Measurements from ENCODE around the gene TACC2. TPM values are rescaled to one million over a fixed set of nuclear protein-coding genes. Genes with fewer than 3 reads are reported as not detected.

TACC2 gene
- total and polyA plus RNA-seq, 2 experiments from 2014 or later = 4.3 to 16.7 TPM

- Histone ChIP-seq H2AFZ (no peak overlapping the region), H3K4me3 (no peak overlapping the region), H3K4me2 (ENCODE audit: unreplicated experiment) (no peak overlapping the region), H3K9ac (no peak overlapping the region), H3K9me2 (ENCODE audit: insufficient read depth) (no peaks in the 10 kb centered on the region), H3K4me1 (ENCODE audit: insufficient read depth) (no peaks in the 10 kb centered on the region), H3K9me3 (ENCODE audit: low read depth) (no peaks in the 10 kb centered on the region), H3F3A (ENCODE audit: insufficient read depth) (no peaks in the 10 kb centered on the region), H4K20me1 (ENCODE audit: insufficient read depth) (no peaks in the 10 kb centered on the region), H3K27ac (no peak overlapping the region), H3K36me3 (ENCODE audit: low read depth) (no peaks in the 10 kb centered on the region), H3K79me2 (ENCODE audit: insufficient read depth) (no peaks in the 10 kb centered on the region), H3K27me3 (replicated peaks; ENCODE audit: insufficient read depth) (no peaks in the 10 kb centered on the region)
- in situ Hi-C loops (cut with MboI) = no loop called here
- TF ChIP-seq EZH2phosphoT487 (IDR thresholded peaks at IDR 0.05; ENCODE audit: insufficient read depth, low read depth) (no peak), EZH2 (IDR thresholded peaks at IDR 0.05; ENCODE audit: insufficient read depth, poor library complexity, severe bottlenecking) (no peak)
- 84 to 85% methylated on average over 13 of the region's 13 CpGs for whole genome bisulfite sequencing, 2 experiments (ENCODE audit: low coverage in 1 of 2, low lambda C conversion rate in 2 of 2, missing lambda C conversion rate in 2 of 2)
- no peak for DNase-seq
These were observed 208.8 kb downstream of the TACC2 start for GRCh38 chr10:122197611-122198222.

- WGBS, 2 experiments (ENCODE audit: low coverage in 1 of 2, low lambda C conversion rate in 2 of 2, missing lambda C conversion rate in 2 of 2) = 91 to 92% methylated on average over 12 of the region's 12 CpGs
- H3K36me3 ChIP-seq (ENCODE audit: low read depth) = no peaks in the 10 kb centered on the region
- H3K9me2 ChIP-seq (ENCODE audit: insufficient read depth) = no peaks in the 10 kb centered on the region
- no peak for TF ChIP-seq EZH2phosphoT487 (IDR thresholded peaks at IDR 0.05; ENCODE audit: insufficient read depth, low read depth)
- TF ChIP-seq EZH2 (IDR thresholded peaks at IDR 0.05; ENCODE audit: insufficient read depth, poor library complexity, severe bottlenecking) = no peak
- in situ Hi-C loops (cut with MboI) = no loop called here
- H3K27ac ChIP-seq = no peak overlapping the region
- no peak for DNase-seq
- no peaks in the 10 kb centered on the region for H3K9me3 ChIP-seq (ENCODE audit: low read depth)
- H3K9ac ChIP-seq = no peak overlapping the region
- no peaks in the 10 kb centered on the region for H4K20me1 ChIP-seq (ENCODE audit: insufficient read depth)
- H3K4me2 ChIP-seq (ENCODE audit: unreplicated experiment) = no peak overlapping the region
- no peaks in the 10 kb centered on the region for H3K27me3 ChIP-seq (replicated peaks; ENCODE audit: insufficient read depth)
- H3K79me2 ChIP-seq (ENCODE audit: insufficient read depth) = no peaks in the 10 kb centered on the region
- H2AFZ ChIP-seq = no peak overlapping the region
- no peak overlapping the region for H3K4me3 ChIP-seq
- H3F3A ChIP-seq (ENCODE audit: insufficient read depth) = no peaks in the 10 kb centered on the region
- H3K4me1 ChIP-seq (ENCODE audit: insufficient read depth) = no peaks in the 10 kb centered on the region
These were observed 209.7 kb downstream of the TACC2 start for GRCh38 chr10:122198631-122199030.

- 85 to 87% methylated on average over 9 of the region's 9 CpGs for WGBS, 2 experiments (ENCODE audit: low coverage in 1 of 2, low lambda C conversion rate in 2 of 2, missing lambda C conversion rate in 2 of 2)
- no peak for DNase-seq
- Histone ChIP-seq H3K4me1 (ENCODE audit: insufficient read depth) (no peaks in the 10 kb centered on the region), H3K4me3 (no peak overlapping the region), H3F3A (ENCODE audit: insufficient read depth) (no peaks in the 10 kb centered on the region), H3K9ac (no peak overlapping the region), H3K9me3 (ENCODE audit: low read depth) (no peaks in the 10 kb centered on the region), H3K4me2 (ENCODE audit: unreplicated experiment) (no peak overlapping the region), H3K79me2 (ENCODE audit: insufficient read depth) (no peaks in the 10 kb centered on the region), H3K9me2 (ENCODE audit: insufficient read depth) (no peaks in the 10 kb centered on the region), H4K20me1 (ENCODE audit: insufficient read depth) (no peaks in the 10 kb centered on the region), H3K27ac (no peak overlapping the region), H3K27me3 (replicated peaks; ENCODE audit: insufficient read depth) (no peaks in the 10 kb centered on the region), H3K36me3 (ENCODE audit: low read depth) (no peaks in the 10 kb centered on the region), H2AFZ (no peak overlapping the region)
- no peak for TF ChIP-seq EZH2phosphoT487 (IDR thresholded peaks at IDR 0.05; ENCODE audit: insufficient read depth, low read depth)
- TF ChIP-seq EZH2 (IDR thresholded peaks at IDR 0.05; ENCODE audit: insufficient read depth, poor library complexity, severe bottlenecking) = no peak
- in situ Hi-C loops (cut with MboI) = no loop called here
These were observed 210.1 kb downstream of the TACC2 start for GRCh38 chr10:122199070-122199469.

- Histone ChIP-seq H3K36me3 (ENCODE audit: low read depth) (no peaks in the 10 kb centered on the region), H3K4me2 (ENCODE audit: unreplicated experiment) (no peak overlapping the region), H3F3A (ENCODE audit: insufficient read depth) (no peaks in the 10 kb centered on the region), H3K9me2 (ENCODE audit: insufficient read depth) (no peaks in the 10 kb centered on the region), H3K4me3 (no peak overlapping the region), H3K9ac (no peak overlapping the region), H3K4me1 (ENCODE audit: insufficient read depth) (no peaks in the 10 kb centered on the region), H3K79me2 (ENCODE audit: insufficient read depth) (no peaks in the 10 kb centered on the region), H4K20me1 (ENCODE audit: insufficient read depth) (no peaks in the 10 kb centered on the region), H3K27ac (no peak overlapping the region), H3K27me3 (replicated peaks; ENCODE audit: insufficient read depth) (no peaks in the 10 kb centered on the region), H3K9me3 (ENCODE audit: low read depth) (no peaks in the 10 kb centered on the region), H2AFZ (no peak overlapping the region)
- in situ Hi-C loops (cut with MboI) = no loop called here
- 85 to 89% methylated on average over 6 of the region's 6 CpGs for WGBS, 2 experiments (ENCODE audit: low coverage in 1 of 2, low lambda C conversion rate in 2 of 2, missing lambda C conversion rate in 2 of 2)
- no peak for DNase-seq
- no peak for TF ChIP-seq EZH2phosphoT487 (IDR thresholded peaks at IDR 0.05; ENCODE audit: insufficient read depth, low read depth)
- TF ChIP-seq EZH2 (IDR thresholded peaks at IDR 0.05; ENCODE audit: insufficient read depth, poor library complexity, severe bottlenecking) = no peak
These were observed 210.7 kb downstream of the TACC2 start for GRCh38 chr10:122199689-122200088.
